Cardiac fibroblast (primary cell): Measurements from ENCODE around the gene ZFP36L1.

ENCODE experiments used
- DNase-seq, 2 donors: peaks; one replicate each; pipeline versions ENCODE4 v3.0.0 to v3.0.0-alpha.2; 2010; ENCODE audit warnings: low read depth in 2 of 2
- H3K4me3 ChIP-seq, 2 donors: replicated peaks in 1 of 2; 1 replicate in 1 of 2; 2 replicates in 1 of 2; pipeline ENCODE4 v1.5.1; 2011; ENCODE audit warnings: low read depth in 2 of 2, low read length in 2 of 2, mild to moderate bottlenecking in 2 of 2, moderate library complexity in 1 of 2
- CTCF ChIP-seq: IDR thresholded peaks from one replicate; pipeline ENCODE4 v1.5.1; 2011; ENCODE audit warnings: low read depth, mild to moderate bottlenecking, low read length, inconsistent platforms

ZFP36L1 gene

GRCh38 chr14:68828698-68829097, 35.8 kb upstream of the ZFP36L1 start:
- H3K4me3 ChIP-seq, result no peak overlapping the region
- no peak for DNase-seq
- no peak for TF ChIP-seq CTCF

- no peak for TF ChIP-seq CTCF
- DNase-seq, result no peak
- no peak overlapping the region for H3K4me3 ChIP-seq
Observed at GRCh38 chr14:68825729-68826128, 32.9 kb upstream of the ZFP36L1 start.

- H3K4me3 ChIP-seq, result no peak overlapping the region
- peak; percentile 77 to 83 for DNase-seq
- TF ChIP-seq CTCF, result peak; percentile 97
Observed at GRCh38 chr14:68824517-68825347, 31.9 kb upstream of the ZFP36L1 start.

- no peak overlapping the region for H3K4me3 ChIP-seq
- no peak for DNase-seq
- TF ChIP-seq CTCF, result no peak
Observed at GRCh38 chr14:68824207-68824516, 31.3 kb upstream of the ZFP36L1 start.

- DNase-seq, result no peak
- H3K4me3 ChIP-seq, result no peak overlapping the region
- no peak for TF ChIP-seq CTCF
Observed at GRCh38 chr14:68823434-68824206, 30.8 kb upstream of the ZFP36L1 start.

GRCh38 chr14:68822926-68823325, 30.1 kb upstream of the ZFP36L1 start:
- H3K4me3 ChIP-seq, result no peak overlapping the region
- TF ChIP-seq CTCF, result no peak
- DNase-seq, result no peak
